GM12875 (cell line): ENCODE data around the gene MGMT.

ENCODE experiments used
- H3K4me3 ChIP-seq: one replicate; pipeline ENCODE4 v1.5.1; 2011; ENCODE audit warnings: low read depth, low read length, control low read depth
- CTCF ChIP-seq: IDR thresholded peaks from 2 replicates; pipeline ENCODE4 v1.5.1; 2011; ENCODE audit warnings: low read depth, mild to moderate bottlenecking, control low read depth, inconsistent platforms, low read length, moderate library complexity, borderline replicate concordance; ENCODE audit not compliant: insufficient read depth

MGMT gene

GRCh38 chr10:129548600-129548999 lies 81.6 kb downstream of the MGMT start:
- no peak overlapping the region for H3K4me3 ChIP-seq
- TF ChIP-seq CTCF: no peak

- no peak for TF ChIP-seq CTCF
- no peak overlapping the region for H3K4me3 ChIP-seq
Measured at GRCh38 chr10:129550076-129550475, 83.0 kb downstream of the MGMT start.

GRCh38 chr10:129550658-129551057 lies 83.6 kb downstream of the MGMT start:
- H3K4me3 ChIP-seq: no peak overlapping the region
- TF ChIP-seq CTCF: no peak

GRCh38 chr10:129552119-129552518 lies 85.1 kb downstream of the MGMT start:
- no peak overlapping the region for H3K4me3 ChIP-seq
- no peak for TF ChIP-seq CTCF

GRCh38 chr10:129553928-129554327 lies 86.9 kb downstream of the MGMT start:
- H3K4me3 ChIP-seq: no peak overlapping the region
- no peak for TF ChIP-seq CTCF

GRCh38 chr10:129556316-129556715 lies 89.3 kb downstream of the MGMT start:
- TF ChIP-seq CTCF: no peak
- H3K4me3 ChIP-seq: no peak overlapping the region

- no peak for TF ChIP-seq CTCF
- no peak overlapping the region for H3K4me3 ChIP-seq
Measured at GRCh38 chr10:129560361-129560760, 93.3 kb downstream of the MGMT start.
